OCI-LY3 (cell line): Measurements from ENCODE around the gene SPSB1.

Experiments used
- H2AFZ ChIP-seq: fragments of 200-600, 300-600 bp; shearing (Covaris generic); 2 replicates; pipeline ENCODE4 v1.6.0; 2014; ENCODE audit warnings: antibody characterized with exemption, low read depth, low read length
- H3K27ac ChIP-seq: fragments of 200-600, 300-600 bp; sonication (generic); 2 replicates; pipeline ENCODE4 v1.5.1; 2014; ENCODE audit warnings: mild to moderate bottlenecking, low read length, moderate library complexity, mixed read lengths
- H3K27me3 ChIP-seq: fragments of 200-600, 300-600 bp; sonication (generic); 2 replicates; pipeline ENCODE4 v1.6.1; 2014; ENCODE audit warnings: low read depth, low read length, mixed read lengths
- H3K36me3 ChIP-seq: fragments of 200-600, 300-600 bp; sonication (generic); replicated peaks from 2 replicates; pipeline ENCODE3; 2014; ENCODE audit warnings: low read depth, low read length, mixed read lengths
- H3K4me1 ChIP-seq: fragments of 300-600, 200-600 bp; sonication (generic); 2 replicates; pipeline ENCODE4 v1.6.1; 2014; ENCODE audit warnings: low read length, mixed read lengths
- H3K4me2 ChIP-seq: fragments of 200-600, 300-600 bp; sonication (generic); 2 replicates; pipeline ENCODE4 v1.6.1; 2014; ENCODE audit warnings: low read length, mixed read lengths
- H3K4me3 ChIP-seq: fragments of 300-600, 200-600 bp; sonication (generic); 2 replicates; pipeline ENCODE4 v1.5.1; 2014; ENCODE audit warnings: antibody characterized with exemption, mild to moderate bottlenecking, low read length, moderate library complexity
- H3K79me2 ChIP-seq: fragments of 300-600, 200-600 bp; shearing (Covaris generic); 2 replicates; pipeline ENCODE4 v1.6.1; 2014; ENCODE audit warnings: mild to moderate bottlenecking, low read length, mixed read lengths
- H3K9ac ChIP-seq: fragments of 300-600, 200-600 bp; shearing (Covaris generic); 2 replicates; pipeline ENCODE4 v1.6.0; 2014; ENCODE audit warnings: mild to moderate bottlenecking, low read length, moderate library complexity
- H3K9me3 ChIP-seq: fragments of 200-600, 300-600 bp; shearing (Covaris generic); 2 replicates; pipeline ENCODE4 v1.6.1; 2014; ENCODE audit warnings: low read length, mixed read lengths; ENCODE audit not compliant: insufficient read depth
- H4K20me1 ChIP-seq: fragments of 200-600, 300-600 bp; sonication (generic); 2 replicates; pipeline ENCODE4 v1.6.1; 2016; ENCODE audit warnings: low read length, mixed read lengths; ENCODE audit not compliant: insufficient read depth
- EZH2phosphoT487 ChIP-seq: fragments of 200-600 bp; shearing (Covaris generic); IDR thresholded peaks from 2 replicates; pipeline ENCODE4 v1.6.1; 2018; ENCODE audit warnings: antibody characterized with exemption, mixed run types, low read depth
- TF ChIP-seq, protein P1 (sequence below): fragments of 200-600, 300-600 bp; sonication (generic); IDR thresholded peaks from 2 replicates; pipeline ENCODE4 v1.5.1; 2014; ENCODE audit warnings: antibody characterized with exemption, low read length, low read depth

The SPSB1 gene

GRCh38 chr1:9245661-9246060 lies 47.0 kb upstream of the SPSB1 start:
- no peaks in the 10 kb centered on the region for H3K27me3 ChIP-seq
- H3K36me3 ChIP-seq = no peaks in the 10 kb centered on the region
- no peaks in the 10 kb centered on the region for H3K9me3 ChIP-seq
- H3K4me1 ChIP-seq = no peaks in the 10 kb centered on the region
- no peaks in the 10 kb centered on the region for H3K79me2 ChIP-seq
- no peak overlapping the region for H3K9ac ChIP-seq
- TF ChIP-seq, protein P1, sequence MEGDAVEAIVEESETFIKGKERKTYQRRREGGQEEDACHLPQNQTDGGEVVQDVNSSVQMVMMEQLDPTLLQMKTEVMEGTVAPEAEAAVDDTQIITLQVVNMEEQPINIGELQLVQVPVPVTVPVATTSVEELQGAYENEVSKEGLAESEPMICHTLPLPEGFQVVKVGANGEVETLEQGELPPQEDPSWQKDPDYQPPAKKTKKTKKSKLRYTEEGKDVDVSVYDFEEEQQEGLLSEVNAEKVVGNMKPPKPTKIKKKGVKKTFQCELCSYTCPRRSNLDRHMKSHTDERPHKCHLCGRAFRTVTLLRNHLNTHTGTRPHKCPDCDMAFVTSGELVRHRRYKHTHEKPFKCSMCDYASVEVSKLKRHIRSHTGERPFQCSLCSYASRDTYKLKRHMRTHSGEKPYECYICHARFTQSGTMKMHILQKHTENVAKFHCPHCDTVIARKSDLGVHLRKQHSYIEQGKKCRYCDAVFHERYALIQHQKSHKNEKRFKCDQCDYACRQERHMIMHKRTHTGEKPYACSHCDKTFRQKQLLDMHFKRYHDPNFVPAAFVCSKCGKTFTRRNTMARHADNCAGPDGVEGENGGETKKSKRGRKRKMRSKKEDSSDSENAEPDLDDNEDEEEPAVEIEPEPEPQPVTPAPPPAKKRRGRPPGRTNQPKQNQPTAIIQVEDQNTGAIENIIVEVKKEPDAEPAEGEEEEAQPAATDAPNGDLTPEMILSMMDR = no peak
- TF ChIP-seq EZH2phosphoT487 = no peak
- H3K27ac ChIP-seq = no peak overlapping the region
- H3K4me3 ChIP-seq = no peak overlapping the region
- no peaks in the 10 kb centered on the region for H4K20me1 ChIP-seq
- no peak overlapping the region for H2AFZ ChIP-seq
- H3K4me2 ChIP-seq = no peak overlapping the region

DNA sequence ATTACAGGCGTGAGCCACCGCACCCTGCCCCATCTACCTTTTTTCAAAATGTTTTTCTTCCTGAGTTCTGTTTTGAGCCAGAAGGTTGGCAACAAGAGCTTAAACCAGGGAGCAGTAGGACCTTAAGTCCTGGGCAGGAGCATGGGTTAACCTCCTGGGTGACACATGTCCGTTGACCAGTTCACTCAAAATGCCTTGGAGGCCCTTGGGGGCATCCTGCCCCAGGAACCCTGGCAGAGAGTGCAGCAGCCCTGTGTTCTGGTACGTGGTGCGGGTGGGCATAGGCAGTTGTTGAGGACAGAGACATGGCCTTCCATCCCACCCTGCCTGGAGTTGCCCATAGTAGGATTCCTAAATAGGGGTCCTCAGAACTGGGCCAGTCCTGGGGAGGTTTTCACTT lies 46.5 kb upstream of the SPSB1 start:
- H3K36me3 ChIP-seq = no peaks in the 10 kb centered on the region
- H3K4me2 ChIP-seq = no peak overlapping the region

GRCh38 chr1:9246841-9247785 lies 45.6 kb upstream of the SPSB1 start:
- H4K20me1 ChIP-seq = no peaks in the 10 kb centered on the region
- no peak overlapping the region for H3K4me3 ChIP-seq
- no peaks in the 10 kb centered on the region for H3K4me1 ChIP-seq
- no peak overlapping the region for H3K9ac ChIP-seq
- TF ChIP-seq EZH2phosphoT487 = no peak
- TF ChIP-seq, protein P1 = no peak
- H3K27ac ChIP-seq = no peak overlapping the region
- H3K4me2 ChIP-seq = no peak overlapping the region
- no peak overlapping the region for H2AFZ ChIP-seq
- no peaks in the 10 kb centered on the region for H3K9me3 ChIP-seq
- no peaks in the 10 kb centered on the region for H3K79me2 ChIP-seq
- H3K27me3 ChIP-seq = no peaks in the 10 kb centered on the region
- no peaks in the 10 kb centered on the region for H3K36me3 ChIP-seq

More for the DNA sequence above, 46.5 kb upstream of the SPSB1 start:
- no peaks in the 10 kb centered on the region for H3K9me3 ChIP-seq
- H2AFZ ChIP-seq = no peak overlapping the region
- no peak overlapping the region for H3K4me3 ChIP-seq
- no peaks in the 10 kb centered on the region for H3K79me2 ChIP-seq
- no peak overlapping the region for H3K27ac ChIP-seq
- TF ChIP-seq EZH2phosphoT487 = no peak
- TF ChIP-seq, protein P1 = no peak
- H3K27me3 ChIP-seq = no peaks in the 10 kb centered on the region
- H4K20me1 ChIP-seq = no peaks in the 10 kb centered on the region
- no peaks in the 10 kb centered on the region for H3K4me1 ChIP-seq
- H3K9ac ChIP-seq = no peak overlapping the region

GRCh38 chr1:9247894-9248293 lies 44.8 kb upstream of the SPSB1 start:
- TF ChIP-seq EZH2phosphoT487 = no peak
- TF ChIP-seq, protein P1 = no peak
- H2AFZ ChIP-seq = no peak overlapping the region
- H3K4me1 ChIP-seq = no peaks in the 10 kb centered on the region
- H3K4me3 ChIP-seq = no peak overlapping the region
- H3K27ac ChIP-seq = no peak overlapping the region
- no peaks in the 10 kb centered on the region for H4K20me1 ChIP-seq
- H3K9me3 ChIP-seq = no peaks in the 10 kb centered on the region
- no peak overlapping the region for H3K9ac ChIP-seq
- H3K79me2 ChIP-seq = no peaks in the 10 kb centered on the region
- H3K4me2 ChIP-seq = no peak overlapping the region
- no peaks in the 10 kb centered on the region for H3K27me3 ChIP-seq
- no peaks in the 10 kb centered on the region for H3K36me3 ChIP-seq
